NCI-H226 (cell line): ENCODE measurements around the gene IGSF9.
A peak's percentile ranks its signal among the peaks of the same experiment; 100 is the strongest.

Experiments used
- DNase-seq: peaks from one replicate; pipeline ENCODE4 v3.0.0-alpha.2; 2015

IGSF9 gene

GRCh38 chr1:159972443-159973205, 27.2 kb upstream of the IGSF9 start:
- no peak for DNase-seq

- DNase-seq = peak; percentile 41
Observed at GRCh38 chr1:159970932-159971342, 25.5 kb upstream of the IGSF9 start.

- DNase-seq = no peak
Observed at GRCh38 chr1:159968901-159969300, 23.5 kb upstream of the IGSF9 start.

- DNase-seq = no peak
Observed at GRCh38 chr1:159965263-159965662, 19.9 kb upstream of the IGSF9 start.

- DNase-seq = no peak
Observed at GRCh38 chr1:159964144-159964543, 18.7 kb upstream of the IGSF9 start.

- no peak for DNase-seq
Observed at GRCh38 chr1:159962176-159962575, 16.8 kb upstream of the IGSF9 start.

GRCh38 chr1:159961636-159962035, 16.2 kb upstream of the IGSF9 start:
- DNase-seq = no peak

- peak; percentile 99 for DNase-seq
Observed at GRCh38 chr1:159960721-159961381, 15.4 kb upstream of the IGSF9 start.

- peak; percentile 70 for DNase-seq
Observed at GRCh38 chr1:159959451-159959850, 14.0 kb upstream of the IGSF9 start.

- no peak for DNase-seq
Observed at GRCh38 chr1:159958719-159959380, 13.4 kb upstream of the IGSF9 start.

- no peak for DNase-seq
Observed at GRCh38 chr1:159957824-159958268, 12.4 kb upstream of the IGSF9 start.

GRCh38 chr1:159955456-159955855, 10.0 kb upstream of the IGSF9 start:
- DNase-seq = no peak

GRCh38 chr1:159953536-159954515, 8.4 kb upstream of the IGSF9 start, which contains the start of gene SLAMF9:
SLAMF9 (minus strand) TSS chr1:159954237; CDS start chr1:159954137, 100 bp downstream.
- DNase-seq = peak; percentile 32

GRCh38 chr1:159952932-159953331, 7.5 kb upstream of the IGSF9 start:
- DNase-seq = no peak

- no peak for DNase-seq
Observed at GRCh38 chr1:159951551-159951950, 6.1 kb upstream of the IGSF9 start.

- DNase-seq = no peak
Observed at GRCh38 chr1:159951016-159951415, 5.6 kb upstream of the IGSF9 start.

- DNase-seq = no peak
Observed at GRCh38 chr1:159949981-159950381, 4.6 kb upstream of the IGSF9 start.

GRCh38 chr1:159949123-159949522, 3.7 kb upstream of the IGSF9 start:
- no peak for DNase-seq

- no peak for DNase-seq
Observed at GRCh38 chr1:159947942-159948341, 2.5 kb upstream of the IGSF9 start.

- DNase-seq = peak; percentile 58
Observed at GRCh38 chr1:159946242-159947187, 1.1 kb upstream of the IGSF9 start.
